Measurements from ENCODE around the gene MX1. TPM values are rescaled to one million over a fixed set of nuclear protein-coding genes. Genes with fewer than 3 reads are reported as not detected.

The MX1 gene
- total RNA-seq, 1 experiment from 2014 or later: 2.0 TPM

DNA sequence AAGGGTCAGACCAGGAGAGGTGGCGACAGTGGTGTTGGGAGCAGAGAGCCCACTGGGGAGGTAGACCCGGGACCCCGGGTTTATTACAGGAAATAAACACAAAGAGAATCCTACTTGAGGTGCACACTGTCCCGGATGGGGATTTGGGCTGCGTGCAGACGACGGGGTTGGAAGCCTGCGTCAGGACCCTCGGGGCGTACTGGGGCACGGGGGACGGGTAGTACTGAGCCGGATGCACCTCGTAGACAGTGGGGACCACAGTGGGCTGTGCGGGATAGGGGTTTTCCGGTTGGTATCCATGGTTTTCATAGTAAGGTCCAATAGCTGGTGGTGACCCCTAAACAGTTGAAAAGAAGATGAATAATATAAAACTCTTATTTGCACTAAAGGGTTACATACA, 68.2 kb downstream of the MX1 start:
- RAD21 ChIA-PET (ENCODE audit: low non-redundant PET in 1 of 2, low total read pairs in 2 of 2, uncharacterized antibody in 2 of 2, unreplicated experiment in 2 of 2): no interaction called here
- no peak overlapping the region for H3K4me3 ChIP-seq (replicated peaks in 1 of 2; ENCODE audit: low read depth in 1 of 2, low read length in 2 of 2)
- no peak overlapping the region for H3K9ac ChIP-seq (ENCODE audit: low read length)
- BruUV-seq (replicated peaks): no TSS peak
- H4K20me1 ChIP-seq (ENCODE audit: insufficient read depth): no peaks in the 10 kb centered on the region
- TF ChIP-seq POLR2AphosphoS5 (IDR thresholded peaks at IDR 0.05; ENCODE audit: low read depth, low read length) (no peak), ATF3 (IDR thresholded peaks at IDR 0.05) (no peak), SP1 (IDR thresholded peaks at IDR 0.05; ENCODE audit: low read depth) (no peak), EZH2phosphoT487 (IDR thresholded peaks at IDR 0.05; ENCODE audit: borderline replicate concordance) (no peak), ELF1 (IDR thresholded peaks at IDR 0.05; ENCODE audit: borderline replicate concordance, low read depth) (no peak), EZH2 (IDR thresholded peaks at IDR 0.05) (no peak), RAD21 (IDR thresholded peaks at IDR 0.05; ENCODE audit: low read depth) (no peak), YY1 (IDR thresholded peaks at IDR 0.05; ENCODE audit: extremely low read depth, insufficient replicate concordance, low read depth, low read length) (no peak), FOSL1 (IDR thresholded peaks at IDR 0.05; ENCODE audit: low read depth) (no peak), CEBPB (IDR thresholded peaks at IDR 0.05; ENCODE audit: low read depth) (no peak), POLR2A (IDR thresholded peaks at IDR 0.05; ENCODE audit: borderline replicate concordance, extremely low read depth, insufficient read depth, insufficient read length) (no peak), ZBTB33 (IDR thresholded peaks at IDR 0.05; ENCODE audit: extremely low read depth, insufficient replicate concordance, low read length) (no peak), ZNF274 (IDR thresholded peaks at IDR 0.05; ENCODE audit: low read depth, low read length) (no peak)
- TF ChIP-seq, protein P1, sequence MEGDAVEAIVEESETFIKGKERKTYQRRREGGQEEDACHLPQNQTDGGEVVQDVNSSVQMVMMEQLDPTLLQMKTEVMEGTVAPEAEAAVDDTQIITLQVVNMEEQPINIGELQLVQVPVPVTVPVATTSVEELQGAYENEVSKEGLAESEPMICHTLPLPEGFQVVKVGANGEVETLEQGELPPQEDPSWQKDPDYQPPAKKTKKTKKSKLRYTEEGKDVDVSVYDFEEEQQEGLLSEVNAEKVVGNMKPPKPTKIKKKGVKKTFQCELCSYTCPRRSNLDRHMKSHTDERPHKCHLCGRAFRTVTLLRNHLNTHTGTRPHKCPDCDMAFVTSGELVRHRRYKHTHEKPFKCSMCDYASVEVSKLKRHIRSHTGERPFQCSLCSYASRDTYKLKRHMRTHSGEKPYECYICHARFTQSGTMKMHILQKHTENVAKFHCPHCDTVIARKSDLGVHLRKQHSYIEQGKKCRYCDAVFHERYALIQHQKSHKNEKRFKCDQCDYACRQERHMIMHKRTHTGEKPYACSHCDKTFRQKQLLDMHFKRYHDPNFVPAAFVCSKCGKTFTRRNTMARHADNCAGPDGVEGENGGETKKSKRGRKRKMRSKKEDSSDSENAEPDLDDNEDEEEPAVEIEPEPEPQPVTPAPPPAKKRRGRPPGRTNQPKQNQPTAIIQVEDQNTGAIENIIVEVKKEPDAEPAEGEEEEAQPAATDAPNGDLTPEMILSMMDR (IDR thresholded peaks at IDR 0.05 in 2 of 3, conservative IDR thresholded peaks at IDR 0.05 in 1 of 3; ENCODE audit: borderline replicate concordance in 1 of 3, insufficient read depth in 1 of 3, low read depth in 2 of 3, low read length in 2 of 3): no peak
- intact Hi-C loops (cut with micrococcal nuclease): no loop called here
- ATAC-seq (no peak), DNase-seq (ENCODE audit: low read depth, low spot score) (no peak)
- CTCF ChIA-PET: no interaction called here
- no peaks in the 10 kb centered on the region for H3K27me3 ChIP-seq (ENCODE audit: insufficient read depth, low read length)
- no peaks in the 10 kb centered on the region for H3K9me2 ChIP-seq (ENCODE audit: insufficient read depth)
- no peak overlapping the region for H3K4me2 ChIP-seq (ENCODE audit: low read length)
- H3K27ac ChIP-seq (ENCODE audit: low read depth, low read length): no peak overlapping the region
- no peak overlapping the region for H2AFZ ChIP-seq (ENCODE audit: low read depth, low read length, poor library complexity, severe bottlenecking)
- no peaks in the 10 kb centered on the region for H3K9me3 ChIP-seq (ENCODE audit: control insufficient read depth in 1 of 2, insufficient read depth in 1 of 2, low read depth in 1 of 2, low read length in 2 of 2)
- no peaks in the 10 kb centered on the region for H3K4me1 ChIP-seq (ENCODE audit: control insufficient read depth in 1 of 2, insufficient read depth in 2 of 2, low read length in 2 of 2)
- H3K79me2 ChIP-seq (ENCODE audit: insufficient read depth, low read length): no peaks in the 10 kb centered on the region
- H3K36me3 ChIP-seq (ENCODE audit: control insufficient read depth in 1 of 2, insufficient read depth in 2 of 2, low read length in 2 of 2): no peaks in the 10 kb centered on the region
- POLR2A ChIA-PET: no interaction called here
